Fibroblast of pulmonary artery (primary cell): Measurements from ENCODE around the gene SHANK3.
"Not testable (repeated sequence)": the region's sequence is repeated elsewhere in the genome, so short reads cannot be mapped to it uniquely, and the experiment has no call there.

ENCODE experiments used
- DNase-seq: peaks from one replicate; pipeline ENCODE4 v3.0.0-alpha.2; 2010; ENCODE audit warnings: low read depth
- H3K4me3 ChIP-seq: replicated peaks from 2 replicates; pipeline ENCODE4 v1.5.1; 2011; ENCODE audit warnings: low read depth, mild to moderate bottlenecking, control low read depth, low read length, moderate library complexity
- CTCF ChIP-seq: IDR thresholded peaks from 2 replicates; pipeline ENCODE4 v1.5.1; 2011; ENCODE audit warnings: mild to moderate bottlenecking, control low read depth, low read length, inconsistent platforms; ENCODE audit errors: missing control alignments

The SHANK3 gene

GRCh38 chr22:50657925-50658324 lies 14.7 kb upstream of the SHANK3 start:
- no peak for DNase-seq
- H3K4me3 ChIP-seq, result no peak overlapping the region
- no peak for TF ChIP-seq CTCF

GRCh38 chr22:50659711-50660110 lies 12.9 kb upstream of the SHANK3 start:
- H3K4me3 ChIP-seq, DNase-seq: not testable (repeated sequence)

- TF ChIP-seq CTCF, result no peak
- H3K4me3 ChIP-seq, result no peak overlapping the region
- no peak for DNase-seq
These were observed 12.3 kb upstream of the SHANK3 start for GRCh38 chr22:50660306-50660705.

- no peak overlapping the region for H3K4me3 ChIP-seq
- no peak for TF ChIP-seq CTCF
- DNase-seq, result no peak
These were observed 7.4 kb upstream of the SHANK3 start for GRCh38 chr22:50665212-50665611.

- TF ChIP-seq CTCF, result no peak
- no peak overlapping the region for H3K4me3 ChIP-seq
- DNase-seq, result no peak
These were observed 6.9 kb upstream of the SHANK3 start for GRCh38 chr22:50665738-50666137.

GRCh38 chr22:50670513-50670912 lies 2.1 kb upstream of the SHANK3 start:
- no peak for TF ChIP-seq CTCF
- no peak for DNase-seq
- H3K4me3 ChIP-seq, result no peak overlapping the region

GRCh38 chr22:50670914-50671538 lies 1.6 kb upstream of the SHANK3 start:
- H3K4me3 ChIP-seq, result no peak overlapping the region
- no peak for DNase-seq
- TF ChIP-seq CTCF, result no peak
